ENCODE measurements around the gene ZNF532. TPM values are rescaled to one million over a fixed set of nuclear protein-coding genes. Genes with fewer than 3 reads are reported as not detected.
"Not testable (repeated sequence)": the region's sequence is repeated elsewhere in the genome, so short reads cannot be mapped to it uniquely, and the experiment has no call there.

Gene ZNF532
- total RNA-seq, 1 donor from 2014 or later = 71.8 TPM

DNA sequence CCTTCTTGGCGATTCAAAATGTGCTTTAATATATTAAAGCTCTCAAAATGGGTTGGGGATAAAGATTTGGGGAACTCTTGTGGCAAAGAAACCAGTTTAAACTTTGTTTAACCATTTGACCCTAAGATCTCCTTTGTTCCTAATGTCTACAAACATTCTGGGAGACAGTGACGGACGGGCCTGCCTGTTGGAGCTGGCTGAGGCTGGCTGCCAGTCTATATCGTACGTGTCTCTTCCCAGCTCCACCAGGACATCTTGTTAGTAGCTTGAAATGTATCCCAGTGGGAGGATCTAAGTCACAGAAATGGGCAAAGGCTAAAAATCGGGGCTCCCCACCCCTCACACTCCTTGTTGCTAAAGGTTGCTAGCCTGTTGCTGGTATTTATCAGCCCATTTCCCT lies 30.7 kb downstream of the ZNF532 start:
- intact Hi-C loops (cut with DNase I) = loop anchor here (5.0 kb wide), 1 partner anchor 113 kb away; no protein-coding TSS in a partner anchor
- no peak for DNase-seq (ENCODE audit: low spot score)

GRCh38 chr18:58896268-58896667 lies 31.6 kb downstream of the ZNF532 start:
- intact Hi-C loops (cut with DNase I) = loop anchor here (5.0 kb wide), 1 partner anchor 114 kb away; no protein-coding TSS in a partner anchor
- DNase-seq (ENCODE audit: low spot score) = no peak

DNA sequence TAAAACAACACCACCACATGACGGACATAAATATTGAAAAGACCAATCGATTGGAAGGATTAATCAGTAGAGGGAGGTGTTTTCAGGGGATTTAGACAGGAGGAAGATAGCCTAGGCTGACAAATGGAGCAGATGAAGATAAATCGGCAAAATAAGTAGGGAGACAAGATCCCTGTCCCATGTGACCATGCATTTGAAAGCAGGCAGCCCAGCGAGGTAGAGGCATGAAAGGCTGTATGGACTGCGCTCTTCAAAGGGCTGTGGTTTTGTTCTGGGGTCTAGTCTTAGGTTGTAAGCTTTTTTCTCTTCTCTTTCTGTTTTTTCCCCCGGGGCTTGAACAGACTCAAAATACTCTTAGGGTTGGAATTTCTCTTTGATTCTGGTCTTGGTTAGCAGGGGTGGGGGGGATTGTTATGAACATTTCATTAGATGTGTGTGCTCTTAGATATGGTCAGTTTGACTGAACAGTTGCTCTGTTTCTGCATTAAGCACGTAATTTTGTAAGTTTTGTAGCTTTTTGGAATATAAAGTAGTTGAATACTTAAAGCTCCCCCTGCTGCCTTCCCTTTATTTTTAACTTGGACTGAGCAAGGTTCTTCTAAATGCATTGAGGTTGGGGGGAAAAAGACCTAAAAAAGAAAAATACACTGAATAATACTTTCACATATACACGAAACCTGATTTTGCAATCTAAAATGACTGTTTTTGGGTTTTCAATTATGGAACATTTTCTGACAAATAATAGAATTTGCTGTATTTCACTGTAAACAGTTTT lies 32.2 kb downstream of the ZNF532 start:
- intact Hi-C loops (cut with DNase I) = loop anchor here (5.0 kb wide), 1 partner anchor 115 kb away; no protein-coding TSS in a partner anchor
- DNase-seq (ENCODE audit: low spot score) = no peak

DNA sequence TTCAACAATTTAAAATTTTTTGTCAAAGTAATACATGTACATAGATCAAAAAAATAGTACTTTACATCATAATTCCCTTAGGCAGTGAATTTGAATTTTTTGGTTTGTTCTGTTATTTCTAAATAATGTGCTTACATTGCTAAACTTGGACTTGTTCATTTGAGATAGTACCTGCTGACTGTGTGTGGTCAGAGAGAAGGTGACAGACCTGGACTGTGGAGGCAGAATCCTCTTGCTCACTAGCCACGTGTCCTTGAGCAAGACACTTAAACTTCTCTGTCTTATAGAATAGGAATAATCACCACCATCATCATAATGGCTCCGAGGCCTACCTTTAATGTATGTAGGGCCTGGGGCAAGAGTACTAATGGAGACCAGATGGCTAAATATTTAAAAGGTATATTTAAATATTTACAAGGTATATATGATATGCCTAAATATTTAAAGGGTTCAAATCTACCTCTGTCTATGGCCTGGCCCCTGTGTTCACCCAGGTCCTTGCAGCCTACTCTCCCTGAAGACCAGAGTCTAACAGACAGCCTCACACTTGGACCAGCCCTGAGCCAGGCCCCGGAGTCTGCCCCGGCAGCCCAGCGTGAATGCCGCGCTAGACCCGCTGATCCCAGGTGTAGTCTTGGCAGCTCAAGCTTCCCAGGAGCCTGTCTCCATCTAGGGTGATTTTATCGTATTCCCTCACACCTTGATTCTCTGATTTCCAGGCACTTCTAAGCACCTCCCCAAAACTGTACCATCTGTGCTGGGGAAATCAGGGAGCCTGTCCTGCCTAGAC lies 33.5 kb downstream of the ZNF532 start:
- DNase-seq (ENCODE audit: low spot score) = no peak
- intact Hi-C loops (cut with DNase I) = loop anchor here (5.0 kb wide), 1 partner anchor 116 kb away; no protein-coding TSS in a partner anchor

- no peak for DNase-seq (ENCODE audit: low spot score)
- intact Hi-C loops (cut with DNase I) = no loop called here
Observed at GRCh38 chr18:58900015-58900649, 35.5 kb downstream of the ZNF532 start.

GRCh38 chr18:58901143-58901542 lies 36.5 kb downstream of the ZNF532 start:
- DNase-seq (ENCODE audit: low spot score) = no peak
- intact Hi-C loops (cut with DNase I) = no loop called here

GRCh38 chr18:58901783-58902182 lies 37.1 kb downstream of the ZNF532 start:
- intact Hi-C loops (cut with DNase I) = no loop called here
- DNase-seq (ENCODE audit: low spot score) = no peak

- DNase-seq (ENCODE audit: low spot score) = no peak
- intact Hi-C loops (cut with DNase I) = no loop called here
Observed at GRCh38 chr18:58902961-58903360, 38.3 kb downstream of the ZNF532 start.

DNA sequence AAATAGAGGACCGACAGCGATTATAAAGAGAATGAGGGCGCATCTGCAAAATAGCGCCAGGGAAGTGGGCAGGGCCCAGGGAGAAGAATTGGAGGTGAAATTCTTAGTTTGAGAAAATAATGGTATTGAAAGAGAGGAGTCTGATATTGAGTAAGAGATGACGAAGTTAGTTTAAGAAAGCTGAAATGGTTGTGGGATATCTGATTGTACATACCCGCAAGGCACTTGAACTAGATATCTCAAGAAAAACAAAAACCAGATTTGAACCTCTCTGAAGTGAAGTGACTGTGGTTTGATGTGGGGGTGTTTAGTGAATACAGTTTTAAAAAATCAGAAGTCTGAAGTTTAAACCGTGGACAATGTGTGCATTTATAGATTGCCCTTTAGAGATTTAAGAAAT lies 38.9 kb downstream of the ZNF532 start:
- intact Hi-C loops (cut with DNase I) = no loop called here
- DNase-seq (ENCODE audit: low spot score) = no peak

DNA sequence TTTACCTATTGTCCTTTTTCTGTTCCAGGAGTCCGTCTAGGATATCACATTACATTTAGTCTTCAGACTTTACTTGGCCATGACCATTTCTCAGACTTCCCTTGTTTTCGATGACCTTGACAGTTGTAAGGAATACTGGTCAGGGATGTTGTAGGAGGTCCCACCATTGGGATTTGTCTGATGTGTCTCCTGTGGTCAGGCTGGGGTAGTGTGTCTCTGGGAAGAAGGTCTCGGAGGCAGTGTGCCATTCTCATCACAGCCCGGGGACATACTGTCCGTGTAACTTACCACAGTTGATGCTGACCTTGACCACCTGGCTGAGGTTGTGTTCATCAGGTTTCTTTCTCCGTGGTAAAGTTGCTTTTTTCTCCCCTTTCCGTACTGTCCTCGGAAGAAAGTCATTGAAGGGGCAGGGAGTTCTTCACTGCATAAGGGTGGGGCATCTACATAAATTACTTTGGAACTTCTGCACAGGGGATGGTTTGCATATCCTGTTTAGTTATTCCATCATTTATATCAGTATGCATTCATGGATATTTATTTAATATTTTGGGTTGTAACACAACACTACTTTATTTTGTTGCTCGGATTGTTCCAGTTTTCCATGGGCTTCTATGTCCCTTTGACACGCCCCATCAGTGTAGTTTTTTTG lies 41.2 kb downstream of the ZNF532 start:
- intact Hi-C loops (cut with DNase I) = no loop called here
- DNase-seq (ENCODE audit: low spot score) = no peak

DNA sequence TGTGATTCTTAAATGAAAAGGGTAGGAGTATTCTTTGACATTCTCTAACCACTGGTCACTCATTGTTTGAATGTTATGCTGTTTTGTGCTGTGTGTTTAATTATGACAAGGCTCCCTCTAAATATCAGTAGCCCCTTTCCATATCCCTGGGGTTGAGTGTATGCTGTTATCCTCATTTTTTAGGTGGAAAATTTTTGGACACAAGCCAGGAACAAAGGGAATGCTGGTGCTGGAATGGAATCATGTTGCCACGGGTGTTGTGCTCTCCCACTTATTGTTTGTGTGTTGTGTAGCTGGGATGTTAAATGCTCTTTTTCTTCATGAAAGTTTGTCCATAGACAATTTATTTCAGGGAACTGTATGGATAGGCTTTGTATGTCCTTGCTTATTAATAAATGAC lies 43.3 kb downstream of the ZNF532 start:
- no peak for DNase-seq (ENCODE audit: low spot score)
- intact Hi-C loops (cut with DNase I) = no loop called here

DNA sequence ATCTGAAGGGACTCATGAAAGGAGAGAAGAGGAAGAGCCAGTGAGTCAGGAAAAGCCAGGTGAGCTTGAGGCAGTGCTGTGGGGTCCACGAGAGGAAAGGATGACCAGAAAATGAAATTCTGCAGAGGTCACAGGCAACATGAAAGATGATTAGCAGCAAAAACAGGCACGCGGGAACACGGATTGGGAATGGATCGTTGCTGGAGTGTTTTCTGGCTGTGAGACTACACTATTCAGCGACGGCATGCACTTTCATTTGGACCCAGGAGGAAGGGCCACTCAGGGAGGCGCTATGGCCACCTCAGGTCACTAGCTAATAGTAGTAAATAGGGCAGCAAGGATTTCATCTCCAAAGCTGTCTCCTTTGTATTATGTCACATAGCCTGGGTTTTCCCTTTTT lies 44.8 kb downstream of the ZNF532 start:
- no peak for DNase-seq (ENCODE audit: low spot score)
- intact Hi-C loops (cut with DNase I) = no loop called here

- intact Hi-C loops (cut with DNase I) = loop anchor here (5.0 kb wide), 1 partner anchor 81 kb away; no protein-coding TSS in a partner anchor
- DNase-seq (ENCODE audit: low spot score) = no peak
Observed at GRCh38 chr18:58911241-58911640, 46.6 kb downstream of the ZNF532 start.

DNA sequence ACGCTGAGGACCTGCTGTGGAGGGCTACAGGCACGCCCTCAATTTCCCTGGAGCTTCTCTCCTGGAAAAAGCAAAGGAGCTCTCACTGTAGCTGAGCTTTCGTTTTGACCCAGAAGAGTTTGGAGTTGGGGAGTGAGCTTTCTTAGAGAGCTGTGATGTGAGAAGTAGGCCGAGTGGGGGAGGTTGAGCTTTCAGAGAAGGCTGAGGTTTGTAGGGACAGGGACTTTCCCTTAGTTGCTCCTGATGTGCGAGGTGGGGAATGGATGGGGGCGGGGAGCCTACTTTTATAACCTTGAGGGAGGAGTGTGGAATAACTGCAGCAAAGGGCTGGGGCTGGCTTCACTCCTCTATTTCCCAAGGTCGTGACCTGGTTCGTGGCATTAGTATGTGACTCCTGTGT lies 47.1 kb downstream of the ZNF532 start:
- DNase-seq (ENCODE audit: low spot score) = no peak
- intact Hi-C loops (cut with DNase I) = loop anchor here (5.0 kb wide), 1 partner anchor 81 kb away; no protein-coding TSS in a partner anchor

GRCh38 chr18:58915006-58915799 lies 50.5 kb downstream of the ZNF532 start:
- intact Hi-C loops (cut with DNase I) = no loop called here
- DNase-seq (ENCODE audit: low spot score) = no peak

DNA sequence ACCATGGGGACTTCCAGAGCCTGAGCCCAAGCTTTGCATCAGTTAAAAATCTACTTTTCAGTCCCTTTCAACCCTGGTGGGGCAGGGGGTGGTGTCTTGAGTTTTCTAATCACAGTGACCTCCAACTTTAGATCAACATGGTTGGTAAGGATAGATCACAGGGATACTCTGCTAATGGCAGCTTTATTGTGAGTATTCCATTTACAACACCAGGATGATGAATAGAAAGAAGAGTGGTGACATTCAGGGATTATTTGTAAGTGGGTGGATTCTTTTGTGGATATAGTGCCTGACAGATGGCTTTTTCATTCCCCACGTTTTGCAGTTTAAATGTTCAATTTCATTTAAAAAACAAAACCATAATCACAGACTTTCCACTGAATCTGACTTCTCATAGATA lies 51.3 kb downstream of the ZNF532 start:
- DNase-seq (ENCODE audit: low spot score) = no peak
- intact Hi-C loops (cut with DNase I) = no loop called here

GRCh38 chr18:58919934-58920333 lies 55.3 kb downstream of the ZNF532 start:
- DNase-seq (ENCODE audit: low spot score); intact Hi-C loops (cut with DNase I): not testable (repeated sequence)

- DNase-seq (ENCODE audit: low spot score) = no peak
- intact Hi-C loops (cut with DNase I) = no loop called here
Observed at GRCh38 chr18:58922995-58923394, 58.3 kb downstream of the ZNF532 start.

- intact Hi-C loops (cut with DNase I) = no loop called here
Observed at GRCh38 chr18:58924473-58924872, 59.8 kb downstream of the ZNF532 start.

More at GRCh38 chr18:58924473-58924872, 59.8 kb downstream of the ZNF532 start:
- DNase-seq (ENCODE audit: low spot score) = no peak
